ENCODE data around the gene ADCY4.

ADCY4 gene

GRCh38 chr14:24296341-24297157 is 38.3 kb downstream of the ADCY4 start:
- DNase-seq = peak; percentile 28 to 80 (median 58)

DNA sequence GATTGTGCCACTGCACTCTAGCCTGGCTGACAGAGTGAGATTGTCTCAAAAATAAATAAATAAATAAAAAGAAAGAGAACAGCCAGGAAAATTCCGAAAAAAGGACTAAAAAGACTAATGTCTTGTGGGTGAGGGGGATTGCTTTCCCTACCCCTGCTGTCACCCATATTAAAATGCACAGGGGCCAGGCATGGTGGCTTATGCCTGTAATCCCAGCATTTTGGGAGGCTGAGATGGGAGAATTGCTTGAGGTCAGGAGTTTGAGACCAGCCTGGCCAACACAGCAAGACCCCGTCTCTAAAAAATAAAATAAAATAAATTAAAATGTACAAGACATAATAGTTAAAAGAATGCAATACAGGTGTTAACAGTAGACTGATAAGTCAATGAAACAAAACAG is 41.3 kb downstream of the ADCY4 start:
- DNase-seq = no peak

DNA sequence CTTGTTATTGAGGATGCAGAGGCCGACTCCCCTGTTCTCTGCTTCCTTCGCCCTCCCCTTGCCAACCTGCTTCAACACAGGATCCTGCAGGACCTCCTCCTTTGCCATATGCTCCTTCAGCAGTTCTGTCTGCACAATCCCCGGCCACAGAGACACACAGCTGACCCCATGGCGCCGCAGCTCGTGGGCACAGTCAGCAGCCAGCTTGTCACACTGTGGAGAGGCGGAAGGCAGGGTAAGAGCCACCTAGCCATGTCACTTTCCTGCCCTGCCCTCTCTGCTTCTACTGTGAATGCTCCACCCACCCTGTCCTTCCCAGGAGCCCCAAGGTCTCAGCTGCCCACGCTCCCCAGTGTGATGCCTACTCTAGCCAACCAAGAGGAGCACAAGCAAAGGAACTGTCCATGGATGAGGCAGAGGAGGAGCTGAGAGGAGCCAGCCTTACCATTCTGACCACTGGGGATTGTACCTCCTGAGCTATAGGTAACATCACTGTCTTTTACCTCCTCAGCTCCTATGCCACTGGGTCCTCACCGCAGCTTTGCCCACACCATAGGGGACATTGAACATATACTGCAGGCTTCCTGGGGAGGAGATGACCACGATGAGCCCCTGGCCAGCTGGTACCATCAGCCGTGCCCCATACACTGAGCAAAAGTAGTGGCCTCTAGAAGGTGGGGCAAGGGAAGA is 42.6 kb downstream of the ADCY4 start:
- no peak for DNase-seq

DNA sequence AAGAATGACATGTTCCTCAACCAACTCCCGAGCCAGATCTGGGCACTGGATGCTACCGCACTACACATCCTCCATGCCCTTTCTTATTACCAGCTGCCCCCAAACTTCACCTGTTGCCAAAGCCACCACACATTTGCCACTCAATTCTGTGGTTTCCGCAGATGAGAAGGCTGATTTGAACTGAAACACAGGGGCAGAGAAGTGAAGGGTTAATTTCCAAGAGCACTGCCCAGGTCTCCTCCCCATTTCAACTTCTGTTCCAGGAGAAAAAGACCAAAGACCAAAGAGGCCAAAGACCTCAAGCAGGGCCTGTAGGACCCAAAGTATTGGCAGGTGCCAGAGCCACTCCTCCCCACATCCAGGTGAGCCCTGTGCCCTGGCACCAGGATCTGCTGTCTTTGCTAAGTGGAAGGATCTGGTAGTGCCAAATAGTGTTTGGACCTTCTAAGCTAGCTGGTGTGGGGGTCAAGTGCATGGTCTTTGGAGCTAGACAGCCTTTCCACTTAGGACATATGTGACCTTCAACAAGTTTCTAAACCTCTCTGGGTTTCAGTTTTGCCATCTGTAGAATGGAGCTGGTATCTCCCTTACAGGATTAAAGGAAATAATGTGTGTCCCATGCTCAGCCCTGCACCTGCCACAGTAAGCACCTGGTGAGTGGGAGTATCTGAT is 43.3 kb downstream of the ADCY4 start:
- no peak for DNase-seq

DNA sequence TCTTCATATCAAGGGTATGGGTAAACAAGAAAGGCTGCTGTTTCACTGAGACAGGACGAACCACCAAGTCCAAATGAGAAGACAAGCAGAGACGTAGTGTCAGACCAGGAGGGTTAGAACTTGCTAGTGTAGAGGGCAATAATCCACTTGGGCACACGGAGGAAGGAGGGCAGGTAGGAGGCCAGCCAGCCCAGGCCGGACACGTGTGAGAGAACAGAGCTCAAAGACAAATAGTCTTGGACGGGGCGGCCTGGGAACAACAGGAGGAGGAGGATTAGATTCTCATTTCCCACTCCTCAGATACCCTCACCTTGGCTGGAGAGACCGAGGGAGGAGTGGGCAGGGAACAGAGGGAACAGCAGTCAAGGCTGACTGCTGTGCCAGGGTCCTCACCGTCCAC is 44.1 kb downstream of the ADCY4 start:
- DNase-seq = no peak

DNA sequence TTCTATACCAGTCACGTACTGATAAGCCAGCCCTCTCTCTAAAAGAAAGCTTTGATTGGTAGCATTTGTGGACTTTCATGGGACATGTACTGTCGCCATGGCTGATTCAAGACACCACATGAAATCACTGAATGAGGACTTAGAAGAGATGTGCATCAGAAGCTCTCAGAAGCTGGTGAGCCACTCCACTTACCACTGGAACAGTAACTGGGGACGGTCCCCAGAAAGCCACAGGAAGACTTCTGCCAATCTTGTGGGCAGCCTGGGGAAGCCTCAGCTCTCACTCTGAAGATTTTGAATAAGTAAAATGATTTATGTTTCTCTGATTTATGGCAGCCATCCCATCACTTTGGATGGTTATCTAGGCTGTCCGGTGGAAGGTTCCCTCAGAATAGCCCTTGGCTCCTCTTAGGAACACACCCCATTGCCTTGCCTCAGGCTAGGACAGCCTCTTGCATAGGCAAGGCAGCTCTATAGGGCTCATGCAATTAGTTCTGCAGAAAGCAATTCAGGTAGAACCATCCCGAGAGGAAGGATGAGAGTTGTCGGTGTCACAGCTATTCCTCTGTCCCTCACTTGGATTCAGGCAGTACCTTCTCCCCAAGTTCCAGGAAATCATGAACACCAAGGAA is 45.1 kb downstream of the ADCY4 start:
- DNase-seq = peak in 1 of 5 donors; percentile 72

DNA sequence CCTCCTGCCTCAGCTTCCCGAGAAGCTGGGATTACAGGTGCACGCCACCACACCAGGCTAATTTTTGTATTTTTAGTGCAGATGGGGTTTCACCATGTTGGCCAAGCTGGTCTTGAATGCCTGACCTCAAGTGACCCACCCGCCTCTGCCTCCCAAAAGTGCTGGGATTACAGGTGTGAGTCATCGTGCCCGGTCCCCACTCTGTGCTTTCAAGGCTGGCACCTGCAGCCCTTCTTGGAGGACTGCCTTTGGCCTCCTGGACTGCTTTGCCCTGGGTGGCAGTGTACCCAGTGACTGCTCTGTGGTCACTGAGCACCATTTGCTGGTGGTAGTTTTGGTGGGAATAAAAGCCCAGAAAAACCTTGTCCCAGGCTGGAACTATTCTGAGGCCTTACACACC is 47.9 kb downstream of the ADCY4 start:
- DNase-seq = no peak

GRCh38 chr14:24285351-24285750 is 49.5 kb downstream of the ADCY4 start:
- DNase-seq = no peak

- no peak for DNase-seq
Measured at GRCh38 chr14:24284501-24285035, 50.3 kb downstream of the ADCY4 start.

- no peak for DNase-seq
Measured at GRCh38 chr14:24283796-24284460, 50.9 kb downstream of the ADCY4 start.

DNA sequence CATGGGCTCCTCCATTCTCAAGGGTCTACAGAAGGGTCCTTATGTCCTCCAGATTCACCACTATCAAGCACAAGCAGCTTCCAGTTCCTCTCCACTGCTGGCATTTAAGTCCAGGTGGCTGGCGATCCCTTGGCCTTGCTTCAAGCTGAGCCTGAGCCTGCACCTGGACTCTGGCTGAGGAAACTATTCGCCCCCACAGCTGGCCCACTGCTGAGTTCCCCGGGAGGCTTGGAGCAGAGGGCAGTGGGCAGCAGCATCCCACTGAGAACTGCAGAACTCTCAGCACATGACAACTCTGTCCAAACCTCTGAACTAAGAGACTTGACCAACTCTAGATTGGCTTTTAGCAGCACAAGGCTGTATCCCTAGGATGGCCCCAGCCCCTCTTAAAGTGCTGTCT is 52.1 kb downstream of the ADCY4 start:
- no peak for DNase-seq

DNA sequence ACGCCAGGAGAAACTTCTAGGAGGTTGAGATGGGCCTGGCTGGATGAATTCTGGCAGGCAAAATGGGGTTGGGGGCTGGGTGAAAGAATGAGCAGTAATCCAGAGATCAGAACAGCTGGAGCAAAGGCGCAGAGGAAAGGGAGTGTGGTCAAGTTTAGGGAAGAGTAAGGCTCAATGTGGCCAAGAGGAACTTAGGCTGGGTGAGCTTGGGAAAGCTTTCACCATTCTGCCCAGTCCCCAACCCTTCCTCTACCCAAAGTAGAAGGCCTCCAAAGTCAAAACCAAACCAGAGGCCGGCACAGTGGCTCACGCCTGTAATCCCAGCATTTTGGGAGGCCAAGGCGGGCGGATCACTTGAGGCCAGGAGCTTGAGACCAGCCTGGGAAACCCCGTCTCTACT is 53.2 kb downstream of the ADCY4 start:
- DNase-seq = no peak

DNA sequence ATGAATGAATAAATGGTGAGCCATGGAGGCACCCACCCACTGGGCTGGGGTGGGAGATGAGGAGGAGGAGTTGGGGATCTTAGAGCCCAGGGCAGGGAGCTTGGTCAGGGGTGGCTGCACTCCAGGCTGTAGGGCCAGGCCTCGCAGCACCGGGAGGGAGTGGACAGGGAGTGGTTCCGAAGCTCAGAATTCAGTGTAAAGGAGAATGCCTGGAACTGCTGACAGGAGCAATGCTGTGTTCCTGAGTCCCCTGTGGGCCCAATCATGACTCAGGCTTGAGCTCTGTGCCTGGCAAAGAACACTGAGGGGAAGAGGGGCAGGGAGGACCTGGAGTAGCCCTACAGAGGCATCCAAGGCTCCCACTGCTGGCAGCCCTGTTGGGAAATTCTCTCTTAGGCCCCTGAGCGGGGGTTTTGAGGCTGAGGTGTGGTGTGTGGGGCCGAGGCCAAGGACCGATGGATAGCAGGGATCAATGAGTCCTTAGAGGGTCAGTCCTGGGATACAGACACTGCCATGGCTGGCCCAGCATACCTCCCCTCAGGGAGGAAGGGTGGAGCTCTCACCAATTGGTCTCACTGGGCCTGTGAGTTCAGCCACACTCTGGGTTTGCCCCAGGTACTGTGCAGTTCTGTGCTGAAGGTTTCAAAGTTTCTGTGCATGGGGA is 53.9 kb downstream of the ADCY4 start:
- no peak for DNase-seq

- DNase-seq = peak in 4 of 5 donors; percentile 30 to 48 (median 37)
Measured at GRCh38 chr14:24279301-24280186, 55.3 kb downstream of the ADCY4 start.

GRCh38 chr14:24278424-24278823 is 56.4 kb downstream of the ADCY4 start:
- DNase-seq = no peak

GRCh38 chr14:24277606-24278321 is 57.1 kb downstream of the ADCY4 start:
- DNase-seq = no peak

GRCh38 chr14:24277071-24277470 is 57.8 kb downstream of the ADCY4 start:
- no peak for DNase-seq

GRCh38 chr14:24274101-24274543 is 60.7 kb downstream of the ADCY4 start:
- DNase-seq = peak in 3 of 5 donors; percentile 14 to 84 (median 42)

- peak in 1 of 5 donors; percentile 12 for DNase-seq
Measured at GRCh38 chr14:24273422-24273998, 61.4 kb downstream of the ADCY4 start.

All from T-helper 1 cell (primary cell).